ENCODE measurements around the gene SPAST. TPM values are rescaled to one million over a fixed set of nuclear protein-coding genes. Genes with fewer than 3 reads are reported as not detected.

SPAST gene
- total and polyA plus RNA-seq, 2 of the 13 experiments (the other 11 are each of a cell fraction or from before 2014, with no cell fraction given), result 11.5 to 40.4 TPM

DNA sequence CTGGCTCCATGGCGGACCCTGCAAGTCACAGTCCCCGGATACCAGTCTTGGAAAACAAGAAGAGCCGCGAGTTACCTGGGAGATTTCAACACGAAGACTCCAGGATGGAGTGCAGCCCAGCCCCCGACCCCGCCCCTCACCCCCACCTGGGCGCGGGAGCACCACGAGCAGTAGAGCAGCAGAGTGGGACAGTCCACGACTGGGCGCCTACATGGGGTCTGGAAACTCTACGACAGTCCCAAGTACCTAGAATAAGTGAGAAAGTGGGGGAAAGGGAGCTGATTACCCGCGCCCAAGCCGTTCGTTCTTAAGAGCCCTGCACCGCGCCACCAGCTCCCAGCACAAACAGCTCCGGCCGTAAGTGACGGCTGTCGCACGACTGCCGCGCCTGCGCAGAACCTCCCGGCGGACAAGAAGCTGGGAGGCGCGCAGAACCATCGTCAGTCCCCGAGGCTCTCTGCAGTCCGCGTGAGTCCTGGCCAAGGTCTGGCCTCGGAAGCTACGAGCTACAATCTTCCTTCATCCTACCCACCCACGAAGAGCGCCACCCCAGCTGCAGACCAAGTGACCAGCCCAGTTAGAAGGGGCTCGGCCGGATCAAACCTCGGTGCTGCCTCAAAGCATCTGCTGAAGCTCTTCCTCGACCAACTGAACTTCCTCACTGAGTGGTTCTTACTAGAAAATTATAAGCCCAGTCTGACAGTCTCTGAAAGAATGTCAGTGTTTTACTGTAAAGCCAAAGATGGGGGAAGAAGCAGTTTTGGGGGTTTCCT is 23.7 kb upstream of the SPAST start, which contains the start of gene DPY30 (continued):
- TF ChIP-seq MED1 (CRISPR knock-in tag; IDR thresholded peaks at IDR 0.05) (peak; percentile 76), SIN3B (IDR thresholded peaks at IDR 0.05; ENCODE audit: low read length) (no peak), FOSL1 (CRISPR knock-in tag; IDR thresholded peaks at IDR 0.05; ENCODE audit: borderline replicate concordance) (no peak), KDM5A (IDR thresholded peaks at IDR 0.05; ENCODE audit: borderline replicate concordance, low read length) (peak; percentile 89; the same call in 1 of the 2 replicates), GLI4 (CRISPR knock-in tag; IDR thresholded peaks at IDR 0.05; ENCODE audit: borderline replicate concordance) (peak; percentile 70), ZFX (CRISPR knock-in tag; IDR thresholded peaks at IDR 0.05; ENCODE audit: low read depth) (peak; percentile 73), TRIM24 (CRISPR knock-in tag; IDR thresholded peaks at IDR 0.05) (no peak), JARID2 (CRISPR knock-in tag; IDR thresholded peaks at IDR 0.05; ENCODE audit: insufficient replicate concordance) (no peak), EZH2 (conservative IDR thresholded peaks at IDR 0.05; ENCODE audit: low read depth, low read length) (no peak), SMARCC2 (IDR thresholded peaks at IDR 0.05) (0 out of 2 replicates have a peak, but pooled peaks have one; percentile 40), MTF2 (CRISPR knock-in tag; IDR thresholded peaks at IDR 0.05; ENCODE audit: borderline replicate concordance) (no peak), TAF1 (CRISPR knock-in tag; IDR thresholded peaks at IDR 0.05) (peak; percentile 97)
- TF ChIP-seq, protein P1, sequence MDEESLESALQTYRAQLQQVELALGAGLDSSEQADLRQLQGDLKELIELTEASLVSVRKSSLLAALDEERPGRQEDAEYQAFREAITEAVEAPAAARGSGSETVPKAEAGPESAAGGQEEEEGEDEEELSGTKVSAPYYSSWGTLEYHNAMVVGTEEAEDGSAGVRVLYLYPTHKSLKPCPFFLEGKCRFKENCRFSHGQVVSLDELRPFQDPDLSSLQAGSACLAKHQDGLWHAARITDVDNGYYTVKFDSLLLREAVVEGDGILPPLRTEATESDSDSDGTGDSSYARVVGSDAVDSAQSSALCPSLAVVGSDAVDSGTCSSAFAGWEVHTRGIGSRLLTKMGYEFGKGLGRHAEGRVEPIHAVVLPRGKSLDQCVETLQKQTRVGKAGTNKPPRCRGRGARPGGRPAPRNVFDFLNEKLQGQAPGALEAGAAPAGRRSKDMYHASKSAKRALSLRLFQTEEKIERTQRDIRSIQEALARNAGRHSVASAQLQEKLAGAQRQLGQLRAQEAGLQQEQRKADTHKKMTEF (CRISPR knock-in tag; IDR thresholded peaks at IDR 0.05), result peak; percentile 80
- TF ChIP-seq, protein P2, sequence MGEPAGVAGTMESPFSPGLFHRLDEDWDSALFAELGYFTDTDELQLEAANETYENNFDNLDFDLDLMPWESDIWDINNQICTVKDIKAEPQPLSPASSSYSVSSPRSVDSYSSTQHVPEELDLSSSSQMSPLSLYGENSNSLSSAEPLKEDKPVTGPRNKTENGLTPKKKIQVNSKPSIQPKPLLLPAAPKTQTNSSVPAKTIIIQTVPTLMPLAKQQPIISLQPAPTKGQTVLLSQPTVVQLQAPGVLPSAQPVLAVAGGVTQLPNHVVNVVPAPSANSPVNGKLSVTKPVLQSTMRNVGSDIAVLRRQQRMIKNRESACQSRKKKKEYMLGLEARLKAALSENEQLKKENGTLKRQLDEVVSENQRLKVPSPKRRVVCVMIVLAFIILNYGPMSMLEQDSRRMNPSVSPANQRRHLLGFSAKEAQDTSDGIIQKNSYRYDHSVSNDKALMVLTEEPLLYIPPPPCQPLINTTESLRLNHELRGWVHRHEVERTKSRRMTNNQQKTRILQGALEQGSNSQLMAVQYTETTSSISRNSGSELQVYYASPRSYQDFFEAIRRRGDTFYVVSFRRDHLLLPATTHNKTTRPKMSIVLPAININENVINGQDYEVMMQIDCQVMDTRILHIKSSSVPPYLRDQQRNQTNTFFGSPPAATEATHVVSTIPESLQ (CRISPR knock-in tag; conservative IDR thresholded peaks at IDR 0.05), result 0 out of 2 replicates have a peak, but pooled peaks have one; percentile 57
- TF ChIP-seq, protein P3, sequence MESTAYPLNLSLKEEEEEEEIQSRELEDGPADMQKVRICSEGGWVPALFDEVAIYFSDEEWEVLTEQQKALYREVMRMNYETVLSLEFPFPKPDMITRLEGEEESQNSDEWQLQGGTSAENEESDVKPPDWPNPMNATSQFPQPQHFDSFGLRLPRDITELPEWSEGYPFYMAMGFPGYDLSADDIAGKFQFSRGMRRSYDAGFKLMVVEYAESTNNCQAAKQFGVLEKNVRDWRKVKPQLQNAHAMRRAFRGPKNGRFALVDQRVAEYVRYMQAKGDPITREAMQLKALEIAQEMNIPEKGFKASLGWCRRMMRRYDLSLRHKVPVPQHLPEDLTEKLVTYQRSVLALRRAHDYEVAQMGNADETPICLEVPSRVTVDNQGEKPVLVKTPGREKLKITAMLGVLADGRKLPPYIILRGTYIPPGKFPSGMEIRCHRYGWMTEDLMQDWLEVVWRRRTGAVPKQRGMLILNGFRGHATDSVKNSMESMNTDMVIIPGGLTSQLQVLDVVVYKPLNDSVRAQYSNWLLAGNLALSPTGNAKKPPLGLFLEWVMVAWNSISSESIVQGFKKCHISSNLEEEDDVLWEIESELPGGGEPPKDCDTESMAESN (CRISPR knock-in tag; conservative IDR thresholded peaks at IDR 0.05), result peak; percentile 92; the same call in 1 of the 2 replicates
- TF ChIP-seq, protein P4, sequence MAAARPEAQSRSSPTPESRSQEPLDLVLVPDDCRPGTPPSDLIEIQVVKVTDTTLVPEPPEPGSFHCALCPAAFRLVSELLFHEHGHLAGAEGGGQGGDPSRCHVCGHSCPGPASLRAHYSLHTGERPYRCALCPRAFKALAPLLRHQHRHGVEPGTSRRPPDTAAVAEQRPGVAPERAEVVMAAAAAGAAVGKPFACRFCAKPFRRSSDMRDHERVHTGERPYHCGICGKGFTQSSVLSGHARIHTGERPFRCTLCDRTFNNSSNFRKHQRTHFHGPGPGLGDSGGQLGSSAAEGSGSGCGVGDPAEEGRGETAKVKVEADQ (CRISPR knock-in tag; IDR thresholded peaks at IDR 0.05; ENCODE audit: borderline replicate concordance), result peak; percentile 75; the same call in 1 of the 2 replicates
- TF ChIP-seq, protein P5, sequence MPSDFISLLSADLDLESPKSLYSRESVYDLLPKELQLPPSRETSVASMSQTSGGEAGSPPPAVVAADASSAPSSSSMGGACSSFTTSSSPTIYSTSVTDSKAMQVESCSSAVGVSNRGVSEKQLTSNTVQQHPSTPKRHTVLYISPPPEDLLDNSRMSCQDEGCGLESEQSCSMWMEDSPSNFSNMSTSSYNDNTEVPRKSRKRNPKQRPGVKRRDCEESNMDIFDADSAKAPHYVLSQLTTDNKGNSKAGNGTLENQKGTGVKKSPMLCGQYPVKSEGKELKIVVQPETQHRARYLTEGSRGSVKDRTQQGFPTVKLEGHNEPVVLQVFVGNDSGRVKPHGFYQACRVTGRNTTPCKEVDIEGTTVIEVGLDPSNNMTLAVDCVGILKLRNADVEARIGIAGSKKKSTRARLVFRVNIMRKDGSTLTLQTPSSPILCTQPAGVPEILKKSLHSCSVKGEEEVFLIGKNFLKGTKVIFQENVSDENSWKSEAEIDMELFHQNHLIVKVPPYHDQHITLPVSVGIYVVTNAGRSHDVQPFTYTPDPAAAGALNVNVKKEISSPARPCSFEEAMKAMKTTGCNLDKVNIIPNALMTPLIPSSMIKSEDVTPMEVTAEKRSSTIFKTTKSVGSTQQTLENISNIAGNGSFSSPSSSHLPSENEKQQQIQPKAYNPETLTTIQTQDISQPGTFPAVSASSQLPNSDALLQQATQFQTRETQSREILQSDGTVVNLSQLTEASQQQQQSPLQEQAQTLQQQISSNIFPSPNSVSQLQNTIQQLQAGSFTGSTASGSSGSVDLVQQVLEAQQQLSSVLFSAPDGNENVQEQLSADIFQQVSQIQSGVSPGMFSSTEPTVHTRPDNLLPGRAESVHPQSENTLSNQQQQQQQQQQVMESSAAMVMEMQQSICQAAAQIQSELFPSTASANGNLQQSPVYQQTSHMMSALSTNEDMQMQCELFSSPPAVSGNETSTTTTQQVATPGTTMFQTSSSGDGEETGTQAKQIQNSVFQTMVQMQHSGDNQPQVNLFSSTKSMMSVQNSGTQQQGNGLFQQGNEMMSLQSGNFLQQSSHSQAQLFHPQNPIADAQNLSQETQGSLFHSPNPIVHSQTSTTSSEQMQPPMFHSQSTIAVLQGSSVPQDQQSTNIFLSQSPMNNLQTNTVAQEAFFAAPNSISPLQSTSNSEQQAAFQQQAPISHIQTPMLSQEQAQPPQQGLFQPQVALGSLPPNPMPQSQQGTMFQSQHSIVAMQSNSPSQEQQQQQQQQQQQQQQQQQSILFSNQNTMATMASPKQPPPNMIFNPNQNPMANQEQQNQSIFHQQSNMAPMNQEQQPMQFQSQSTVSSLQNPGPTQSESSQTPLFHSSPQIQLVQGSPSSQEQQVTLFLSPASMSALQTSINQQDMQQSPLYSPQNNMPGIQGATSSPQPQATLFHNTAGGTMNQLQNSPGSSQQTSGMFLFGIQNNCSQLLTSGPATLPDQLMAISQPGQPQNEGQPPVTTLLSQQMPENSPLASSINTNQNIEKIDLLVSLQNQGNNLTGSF (CRISPR knock-in tag; IDR thresholded peaks at IDR 0.05), result peak; percentile 86; the same call in 1 of the 2 replicates

Data from HepG2 (cell line).